GM19193 (cell line): ENCODE results near the gene TIAM1.

Experiments
- POLR2A ChIP-seq: IDR thresholded peaks from 4 replicates; pipeline ENCODE4 v1.6.1; 2011; ENCODE audit not compliant: insufficient read depth, insufficient read length; ENCODE audit errors: extremely low read depth

The TIAM1 gene

GRCh38 chr21:31343680-31344480 is at the start of gene TIAM1:
TIAM1 (minus strand) TSS chr21:31344261; CDS start chr21:31266972, 77,289 bp downstream.
- no peak for TF ChIP-seq POLR2A

- no peak for TF ChIP-seq POLR2A
Measured at GRCh38 chr21:31387560-31388186, 43.6 kb upstream of the TIAM1 start.

GRCh38 chr21:31386006-31386405 is 41.9 kb upstream of the TIAM1 start:
- TF ChIP-seq POLR2A: no peak

GRCh38 chr21:31383770-31384169 is 39.7 kb upstream of the TIAM1 start:
- no peak for TF ChIP-seq POLR2A

GRCh38 chr21:31382060-31382459 is 38.0 kb upstream of the TIAM1 start:
- TF ChIP-seq POLR2A: no peak

GRCh38 chr21:31376301-31376700 is 32.2 kb upstream of the TIAM1 start:
- no peak for TF ChIP-seq POLR2A

GRCh38 chr21:31374395-31374794 is 30.3 kb upstream of the TIAM1 start:
- no peak for TF ChIP-seq POLR2A

GRCh38 chr21:31372471-31372765 is 28.4 kb upstream of the TIAM1 start:
- no peak for TF ChIP-seq POLR2A

- no peak for TF ChIP-seq POLR2A
Measured at GRCh38 chr21:31371715-31372470, 27.8 kb upstream of the TIAM1 start.

GRCh38 chr21:31370893-31371544 is 27.0 kb upstream of the TIAM1 start:
- TF ChIP-seq POLR2A: no peak

GRCh38 chr21:31370281-31370892 is 26.3 kb upstream of the TIAM1 start:
- TF ChIP-seq POLR2A: no peak

- TF ChIP-seq POLR2A: no peak
Measured at GRCh38 chr21:31368361-31368760, 24.3 kb upstream of the TIAM1 start.

GRCh38 chr21:31367801-31368200 is 23.7 kb upstream of the TIAM1 start:
- TF ChIP-seq POLR2A: no peak

- TF ChIP-seq POLR2A: no peak
Measured at GRCh38 chr21:31366825-31367224, 22.8 kb upstream of the TIAM1 start.
